Neural progenitor cell (in vitro differentiated cells): Measurements from ENCODE around the gene ZDHHC11.
"Not testable (repeated sequence)": the region's sequence is repeated elsewhere in the genome, so short reads cannot be mapped to it uniquely, and the experiment has no call there.

Experiments
- EZH2 ChIP-seq: fragments of 200-600 bp; sonication (generic); IDR thresholded peaks from 2 replicates; pipeline ENCODE4 v1.6.1; 2017; ENCODE audit warnings: antibody characterized with exemption, mild to moderate bottlenecking, moderate library complexity
- TF ChIP-seq, protein P1 (sequence below): fragments of 200-600 bp; sonication (generic); IDR thresholded peaks from 2 replicates; pipeline ENCODE4 v1.5.1; 2017; ENCODE audit warnings: antibody characterized with exemption, mild to moderate bottlenecking

DNA sequence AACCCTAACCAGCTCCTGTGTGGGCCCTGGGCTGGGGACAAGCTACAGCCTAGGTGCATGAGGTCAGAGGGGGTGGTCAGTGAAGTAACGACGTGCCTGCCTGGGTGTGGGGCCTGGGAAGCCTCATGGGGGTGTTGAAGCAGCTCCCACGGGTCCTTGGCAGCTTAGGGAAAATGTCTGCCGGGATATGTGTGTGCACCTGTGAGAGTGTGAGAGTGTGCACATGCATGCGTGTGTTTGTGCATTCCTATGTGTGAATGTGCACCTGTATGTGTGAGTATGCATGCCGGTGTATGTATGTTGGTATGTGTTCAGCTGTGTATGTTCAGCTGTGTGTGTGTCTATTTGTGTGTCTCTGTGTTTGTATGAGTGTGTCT lies 62.9 kb downstream of the ZDHHC11 start:
- not testable (repeated sequence) for TF ChIP-seq EZH2
- TF ChIP-seq, protein P1, sequence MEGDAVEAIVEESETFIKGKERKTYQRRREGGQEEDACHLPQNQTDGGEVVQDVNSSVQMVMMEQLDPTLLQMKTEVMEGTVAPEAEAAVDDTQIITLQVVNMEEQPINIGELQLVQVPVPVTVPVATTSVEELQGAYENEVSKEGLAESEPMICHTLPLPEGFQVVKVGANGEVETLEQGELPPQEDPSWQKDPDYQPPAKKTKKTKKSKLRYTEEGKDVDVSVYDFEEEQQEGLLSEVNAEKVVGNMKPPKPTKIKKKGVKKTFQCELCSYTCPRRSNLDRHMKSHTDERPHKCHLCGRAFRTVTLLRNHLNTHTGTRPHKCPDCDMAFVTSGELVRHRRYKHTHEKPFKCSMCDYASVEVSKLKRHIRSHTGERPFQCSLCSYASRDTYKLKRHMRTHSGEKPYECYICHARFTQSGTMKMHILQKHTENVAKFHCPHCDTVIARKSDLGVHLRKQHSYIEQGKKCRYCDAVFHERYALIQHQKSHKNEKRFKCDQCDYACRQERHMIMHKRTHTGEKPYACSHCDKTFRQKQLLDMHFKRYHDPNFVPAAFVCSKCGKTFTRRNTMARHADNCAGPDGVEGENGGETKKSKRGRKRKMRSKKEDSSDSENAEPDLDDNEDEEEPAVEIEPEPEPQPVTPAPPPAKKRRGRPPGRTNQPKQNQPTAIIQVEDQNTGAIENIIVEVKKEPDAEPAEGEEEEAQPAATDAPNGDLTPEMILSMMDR = not testable (repeated sequence)
